GM15510 (cell line): ENCODE results near the gene ARL8B.

Source experiments
- POLR2A ChIP-seq: IDR thresholded peaks from 3 replicates; pipeline ENCODE4 v1.6.1; 2011; ENCODE audit warnings: borderline replicate concordance; ENCODE audit not compliant: insufficient read length; ENCODE audit errors: extremely low read depth

ARL8B gene

DNA sequence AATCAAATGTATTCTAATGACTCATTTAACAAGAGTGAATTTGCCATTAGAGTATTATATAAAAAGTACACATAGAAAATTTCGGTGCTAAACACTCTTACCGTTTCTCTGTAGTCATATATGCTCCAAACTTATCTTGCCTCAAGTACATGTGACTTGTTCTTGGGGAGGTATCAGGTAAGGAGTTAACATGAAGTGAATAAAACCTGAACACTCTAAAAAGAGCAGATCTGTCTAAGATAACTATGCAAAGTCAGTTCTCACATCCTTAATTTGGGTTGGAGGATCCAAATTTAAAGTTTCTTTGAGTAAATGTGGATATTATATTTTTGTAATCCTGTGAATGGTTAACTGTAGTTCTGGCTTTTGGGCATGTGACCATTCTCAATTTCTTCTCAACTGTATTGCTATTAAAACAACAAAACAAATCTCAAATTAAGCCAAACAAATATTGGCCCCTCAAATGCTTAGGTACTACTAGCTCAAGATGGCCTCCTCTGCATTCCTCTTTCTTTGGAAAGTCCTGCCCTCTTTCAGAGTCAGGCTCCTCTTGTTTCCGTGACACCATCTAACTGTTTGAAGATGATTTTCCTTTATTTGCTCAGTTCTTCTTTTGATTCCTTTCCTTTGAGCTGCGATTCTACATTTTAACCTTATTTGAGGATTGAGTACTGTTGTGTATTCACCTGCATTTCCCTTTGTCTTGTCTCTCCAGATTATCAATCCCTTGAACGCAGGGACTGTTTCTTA lies 69.6 kb downstream of the ARL8B start:
- TF ChIP-seq POLR2A, result peak; percentile 38

DNA sequence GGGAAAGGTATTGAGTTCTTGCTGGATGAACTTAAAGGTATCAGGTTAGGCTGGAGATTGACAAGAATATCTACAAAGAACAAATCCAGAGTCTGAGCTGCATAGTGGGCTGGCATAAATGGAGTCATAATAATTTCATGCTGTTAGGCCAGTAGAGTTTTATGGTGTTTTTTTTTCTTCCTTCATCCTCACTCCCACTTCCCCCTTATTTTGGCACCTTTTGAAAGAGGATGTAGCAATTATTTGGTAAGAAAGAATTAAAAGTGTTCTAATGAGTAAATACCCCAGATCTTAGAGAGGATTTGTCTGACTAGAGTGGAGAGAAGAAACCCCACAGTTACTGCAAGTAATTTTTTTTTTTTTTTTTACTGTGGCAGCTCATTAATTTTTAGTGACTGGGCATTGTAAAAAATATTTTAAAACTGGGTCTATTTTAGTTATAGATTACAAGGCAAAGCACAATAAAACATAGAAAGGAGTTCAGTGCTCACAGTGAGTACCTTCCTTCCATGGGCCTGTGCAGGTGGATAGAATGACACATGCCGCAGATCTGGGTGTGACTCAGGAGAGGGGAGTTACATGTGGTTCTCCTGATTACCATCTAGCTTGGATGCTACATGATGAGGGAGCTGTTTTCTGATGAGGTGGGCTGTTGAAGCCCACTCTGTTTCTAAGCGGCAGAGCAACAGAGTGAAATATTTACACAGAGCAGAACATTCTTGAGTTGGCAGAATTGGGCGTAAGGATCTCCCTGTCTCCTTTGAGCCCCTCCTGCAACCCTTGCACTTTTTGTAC lies 70.7 kb downstream of the ARL8B start:
- no peak for TF ChIP-seq POLR2A

DNA sequence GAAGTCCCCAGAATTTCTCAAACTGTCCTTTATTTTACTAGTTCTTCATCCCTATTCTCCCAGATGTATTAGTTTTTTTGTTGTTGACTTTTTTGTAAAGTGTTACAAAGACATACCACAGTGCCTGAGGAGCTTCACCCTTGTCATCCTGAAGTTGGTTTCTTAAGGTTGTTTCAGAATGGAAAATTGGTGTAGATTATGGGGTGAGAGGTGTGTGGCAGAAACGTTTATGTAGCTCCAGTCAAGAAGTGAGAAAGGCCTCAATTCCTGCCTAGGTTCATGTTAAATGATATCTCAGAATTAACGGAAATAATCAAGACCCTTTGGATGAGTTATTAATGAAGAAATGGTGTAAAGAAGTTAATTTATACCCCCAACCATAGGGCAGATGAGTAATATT lies 72.2 kb downstream of the ARL8B start:
- no peak for TF ChIP-seq POLR2A

DNA sequence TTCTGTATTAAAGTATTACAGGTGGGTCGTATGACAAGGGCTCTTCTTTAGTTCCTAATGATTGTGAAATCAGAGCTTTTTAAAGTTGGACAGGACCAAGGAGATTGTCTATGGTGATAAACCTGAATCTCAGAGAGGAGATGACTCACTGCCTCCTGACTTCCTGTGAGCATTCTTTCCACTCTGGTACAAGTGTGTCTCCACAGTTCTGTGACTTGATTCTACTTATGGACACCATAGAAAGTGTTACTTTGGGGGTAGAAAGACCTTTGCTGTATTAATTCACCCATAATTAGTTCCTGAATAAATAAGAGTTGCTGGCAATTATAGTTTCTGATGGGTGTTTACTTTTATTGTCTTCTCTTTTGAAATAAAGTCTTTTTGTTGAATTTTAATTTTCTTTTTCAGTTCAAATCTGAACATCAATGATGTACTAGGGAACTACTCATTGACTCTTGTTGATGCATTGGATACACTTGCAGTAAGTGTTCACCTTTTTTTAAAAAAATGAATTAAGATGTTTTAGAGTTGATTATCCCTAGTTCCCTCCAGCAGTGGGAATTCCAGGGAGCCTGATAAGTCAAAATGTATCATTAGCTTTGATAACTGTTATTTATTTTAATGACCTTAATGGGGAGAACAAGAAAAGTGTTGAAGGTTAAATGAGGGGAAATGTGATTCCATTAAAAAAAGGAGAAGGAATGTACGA lies 72.9 kb downstream of the ARL8B start:
- no peak for TF ChIP-seq POLR2A

DNA sequence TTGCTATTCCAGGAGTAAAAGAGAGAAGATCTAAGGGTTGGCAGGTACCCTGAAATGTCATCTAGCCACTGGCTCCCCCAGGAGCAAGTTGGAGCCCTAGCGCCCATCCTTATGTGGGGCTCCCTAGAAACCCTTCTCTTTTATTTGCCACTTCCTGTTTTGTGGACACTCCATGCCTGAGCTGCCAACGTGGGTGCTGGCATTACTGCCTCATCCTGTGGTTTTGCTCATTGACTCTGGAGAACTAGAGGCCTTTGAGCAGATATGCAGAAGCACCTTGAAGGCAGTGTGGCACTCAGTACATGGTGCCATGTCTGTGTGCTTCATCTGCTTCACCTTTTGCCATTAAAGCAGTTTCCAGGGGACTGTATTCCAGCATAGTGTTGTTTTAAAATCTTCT lies 73.5 kb downstream of the ARL8B start:
- TF ChIP-seq POLR2A, result no peak

DNA sequence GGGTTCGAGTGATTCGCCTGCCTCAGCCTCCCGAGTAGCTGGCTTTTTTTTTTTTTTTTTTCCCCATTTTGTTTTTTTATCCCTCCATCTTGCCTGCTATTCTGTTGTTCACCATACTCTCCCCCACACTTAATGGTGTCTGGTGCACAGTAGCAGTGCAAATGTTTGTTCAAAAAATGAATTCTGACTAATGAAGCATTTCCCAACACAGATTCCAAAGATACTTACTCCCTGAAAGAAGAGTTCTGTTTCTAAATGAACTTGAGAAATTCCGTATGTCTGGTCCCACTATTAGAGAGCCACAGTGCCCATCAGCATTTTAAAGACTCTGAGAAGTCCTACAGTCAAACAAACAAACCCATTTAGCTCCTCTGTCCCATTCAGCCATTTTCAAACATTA lies 74.9 kb downstream of the ARL8B start:
- no peak for TF ChIP-seq POLR2A

DNA sequence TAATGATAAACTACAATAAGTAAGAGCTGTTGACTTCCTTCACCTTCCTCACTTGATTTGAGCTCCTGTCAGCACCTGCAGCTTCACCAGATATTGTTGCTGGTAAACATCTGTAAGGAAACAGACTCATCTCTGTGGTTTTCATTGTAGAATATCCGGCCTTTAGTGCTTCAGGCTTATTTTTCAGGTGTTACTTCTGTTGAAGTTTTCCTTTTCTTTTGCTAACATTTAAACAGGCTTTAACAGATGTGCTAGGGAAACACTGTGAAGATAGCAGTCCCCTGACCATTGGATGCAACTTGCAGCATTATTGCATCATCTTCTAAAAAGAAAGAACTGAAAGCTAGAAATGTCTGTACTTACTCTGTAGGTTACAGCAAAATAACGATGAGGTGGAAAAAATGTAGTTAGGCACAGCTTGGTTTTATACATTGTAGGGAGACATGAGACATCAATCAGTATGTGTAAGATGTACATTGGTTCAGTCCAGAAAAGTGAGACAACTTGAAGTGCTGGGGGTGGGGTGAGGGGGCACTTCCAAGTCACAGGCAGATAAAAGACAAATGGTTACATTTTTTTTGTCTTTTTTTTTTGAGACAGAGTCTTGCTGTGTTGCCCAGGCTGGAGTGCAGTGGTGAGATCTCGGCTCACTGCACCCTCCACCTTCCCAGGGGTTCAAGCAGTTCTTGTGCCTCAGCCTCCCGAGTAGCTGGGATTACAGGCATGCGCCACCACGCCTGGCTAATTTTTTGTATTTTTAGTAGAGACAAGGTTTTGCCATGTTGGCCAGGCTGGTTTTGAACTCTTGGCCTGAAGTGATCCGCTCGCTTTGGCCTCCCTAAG lies 75.6 kb downstream of the ARL8B start:
- TF ChIP-seq POLR2A, result no peak

DNA sequence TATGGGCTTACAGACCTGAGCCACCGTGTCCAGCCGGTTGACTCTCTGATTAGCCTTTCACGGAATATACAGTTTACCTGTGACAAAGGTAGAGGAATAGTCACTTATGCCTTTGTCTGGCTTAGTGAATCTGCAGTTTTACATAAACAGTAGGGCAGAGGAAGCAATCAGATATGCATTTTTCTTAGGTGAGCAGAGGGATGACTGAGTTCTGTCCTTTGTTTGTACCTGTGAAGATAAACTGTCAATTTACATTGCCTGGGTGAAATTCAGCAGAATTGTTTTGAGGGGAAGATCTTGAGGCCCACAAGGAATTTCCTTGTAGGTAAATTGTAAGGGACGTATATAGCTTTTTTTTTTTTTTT lies 76.2 kb downstream of the ARL8B start:
- no peak for TF ChIP-seq POLR2A

DNA sequence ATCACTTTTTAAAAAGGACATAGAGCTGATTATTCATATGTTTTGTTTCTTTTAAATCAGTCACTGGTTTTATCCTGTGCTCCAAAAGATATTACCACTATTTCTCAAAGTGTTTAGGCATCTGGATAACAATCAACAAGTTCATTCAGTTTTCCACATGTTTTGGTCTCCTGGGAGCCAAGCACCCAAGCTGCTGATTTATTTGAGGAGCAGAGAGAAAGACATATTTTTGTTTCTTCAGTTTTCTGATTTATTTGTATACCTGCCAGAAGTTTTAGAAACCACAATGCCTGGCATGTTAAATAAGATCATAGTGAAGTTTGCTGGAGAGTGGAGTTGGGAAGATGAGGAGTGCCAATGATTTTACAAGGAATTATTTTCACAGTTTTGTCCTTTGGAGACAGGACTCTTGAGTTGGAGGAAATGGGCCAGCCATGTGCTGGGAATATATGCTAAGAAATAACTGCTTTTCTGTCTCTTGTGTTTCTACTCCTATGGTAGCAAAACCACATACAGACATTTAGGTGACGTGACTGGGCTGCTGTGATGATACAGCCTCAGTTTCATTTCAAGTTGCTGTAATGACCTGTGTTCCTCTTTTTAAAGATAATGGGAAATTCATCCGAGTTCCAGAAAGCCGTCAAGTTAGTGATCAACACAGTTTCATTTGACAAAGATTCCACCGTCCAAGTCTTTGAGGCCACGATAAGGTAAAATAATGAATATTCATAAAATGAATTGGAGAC lies 77.1 kb downstream of the ARL8B start:
- TF ChIP-seq POLR2A, result no peak

DNA sequence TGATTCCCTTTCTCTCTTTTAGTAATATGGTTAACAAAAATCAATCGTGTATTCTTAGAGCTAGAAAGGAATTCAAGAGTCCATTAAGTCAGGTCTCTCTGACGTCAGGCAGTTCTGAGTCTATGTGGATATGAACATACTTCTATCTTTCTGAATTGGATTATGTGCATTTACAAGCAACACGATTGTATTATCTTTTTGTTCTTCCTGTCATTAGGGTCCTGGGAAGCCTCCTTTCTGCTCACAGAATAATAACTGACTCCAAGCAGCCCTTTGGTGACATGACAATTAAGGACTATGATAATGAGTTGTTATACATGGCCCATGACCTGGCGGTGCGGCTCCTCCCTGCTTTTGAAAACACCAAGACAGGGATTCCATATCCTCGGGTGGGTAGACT lies 79.4 kb downstream of the ARL8B start:
- TF ChIP-seq POLR2A, result no peak

DNA sequence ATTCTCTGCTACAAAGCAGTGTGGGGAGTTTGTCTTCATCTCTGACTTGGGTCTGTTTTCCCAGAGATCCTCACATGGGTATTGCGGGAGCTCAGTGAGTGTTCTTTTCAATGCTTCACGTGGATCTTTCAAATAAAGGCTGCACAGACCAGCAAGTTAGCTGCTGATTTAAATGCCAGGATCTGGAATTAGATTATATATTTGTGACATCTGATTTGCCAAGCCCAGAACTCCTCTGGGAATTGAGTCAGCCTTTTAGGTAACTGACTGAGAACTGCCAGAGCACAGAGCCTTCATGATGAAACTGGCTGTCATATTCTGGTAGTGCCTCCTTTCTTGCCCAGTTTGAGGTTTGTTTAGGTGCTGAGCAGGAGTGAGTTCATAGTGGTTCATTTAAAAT lies 80.1 kb downstream of the ARL8B start:
- TF ChIP-seq POLR2A, result no peak

DNA sequence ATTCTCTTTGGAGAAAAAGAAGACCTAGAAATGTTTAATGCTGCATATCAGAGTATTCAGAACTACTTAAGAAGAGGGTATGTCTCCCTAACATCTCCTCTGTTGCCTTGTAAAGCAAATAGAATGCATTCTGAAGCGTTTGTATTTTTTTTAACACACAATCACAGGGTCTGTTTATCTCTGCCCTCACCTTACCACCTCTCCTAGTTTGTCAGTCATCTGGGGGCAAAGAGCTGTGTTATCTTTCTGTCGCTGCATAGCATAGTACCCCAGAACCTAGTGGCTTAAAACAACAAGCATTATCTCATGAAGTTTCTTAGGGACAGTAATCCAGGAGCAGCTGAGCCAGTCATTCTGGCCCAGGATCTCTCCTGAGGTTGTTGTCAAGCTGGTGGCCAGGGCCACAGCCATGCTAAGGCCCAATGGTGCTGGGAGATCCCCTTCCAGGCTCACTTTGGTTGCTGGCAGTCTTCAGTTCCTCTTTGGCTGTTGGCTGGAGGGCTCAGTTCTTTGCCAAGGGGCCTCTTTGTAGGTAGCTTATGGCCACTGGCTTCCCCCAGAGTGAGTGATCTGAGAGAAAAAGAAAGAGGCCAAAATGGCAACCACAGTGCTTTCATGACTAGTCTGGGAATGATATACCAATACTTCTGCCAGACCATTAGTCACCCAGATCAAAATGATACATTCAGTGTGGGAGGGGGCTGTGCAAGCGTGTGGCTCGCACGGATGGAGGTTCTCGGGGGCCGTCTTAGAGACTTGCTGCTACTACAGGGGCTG lies 83.3 kb downstream of the ARL8B start:
- peak; percentile 17 for TF ChIP-seq POLR2A

DNA sequence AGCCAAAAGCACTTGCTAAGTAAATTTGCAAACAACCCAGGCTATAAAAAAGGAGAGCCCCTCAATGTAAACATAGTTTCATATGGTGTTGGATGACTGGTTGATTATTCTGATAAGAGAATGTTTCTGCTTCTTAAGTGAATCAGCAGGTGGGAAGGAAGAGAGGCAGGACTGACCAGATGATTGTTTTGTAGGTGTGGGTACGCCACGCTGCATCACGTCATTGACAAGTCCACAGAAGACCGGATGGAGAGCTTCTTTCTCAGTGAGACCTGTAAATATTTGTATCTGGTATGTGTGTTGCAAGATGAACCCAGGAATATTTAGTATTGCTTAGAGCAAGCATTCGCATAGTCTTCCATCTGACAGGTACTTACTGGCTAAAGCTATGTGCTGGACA lies 88.8 kb downstream of the ARL8B start:
- no peak for TF ChIP-seq POLR2A
